Mucosa of rectum (tissue), 2 donors: ENCODE measurements around the gene MGAT3.
"Not testable (repeated sequence)": the region's sequence is repeated elsewhere in the genome, so short reads cannot be mapped to it uniquely, and the experiment has no call there.

Experiments
- H3K27ac ChIP-seq, 2 donors: one replicate each; pipeline ENCODE4 v1.7.0; 2013; ENCODE audit warnings: inconsistent platforms in 2 of 2, low read depth in 2 of 2, low read length in 2 of 2
- H3K27me3 ChIP-seq, 2 donors: one replicate each; pipeline ENCODE4 v1.7.0; 2013; ENCODE audit warnings: low read length in 2 of 2; ENCODE audit not compliant: control insufficient read depth in 2 of 2, insufficient read depth in 2 of 2
- H3K36me3 ChIP-seq, 2 donors: one replicate each; pipeline ENCODE4 v1.7.0; 2013; ENCODE audit warnings: low read length in 2 of 2; ENCODE audit not compliant: control insufficient read depth in 2 of 2, insufficient read depth in 2 of 2
- H3K4me1 ChIP-seq, 2 donors: one replicate each; pipeline ENCODE4 v1.7.0; 2013; ENCODE audit warnings: low read length in 2 of 2, mild to moderate bottlenecking in 1 of 2; ENCODE audit not compliant: control insufficient read depth in 2 of 2, insufficient read depth in 2 of 2
- H3K4me3 ChIP-seq, 2 donors: one replicate each; pipeline ENCODE4 v1.7.0; 2013; ENCODE audit warnings: low read length in 2 of 2
- H3K9ac ChIP-seq, 2 donors: one replicate each; pipeline ENCODE4 v1.7.0; 2013; ENCODE audit warnings: low read length in 2 of 2, low read depth in 1 of 2, mild to moderate bottlenecking in 1 of 2
- H3K9me3 ChIP-seq, 2 donors: one replicate each; pipeline ENCODE4 v1.7.0; 2013; ENCODE audit warnings: low read length in 2 of 2; ENCODE audit not compliant: control insufficient read depth in 2 of 2
- donor health status: healthy.
- donor health status: Normal muscosa, but diverticular disease.

Gene MGAT3

GRCh38 chr22:39498368-39498767 lies 41.6 kb downstream of the MGAT3 start:
- H3K27ac ChIP-seq: no peak overlapping the region

DNA sequence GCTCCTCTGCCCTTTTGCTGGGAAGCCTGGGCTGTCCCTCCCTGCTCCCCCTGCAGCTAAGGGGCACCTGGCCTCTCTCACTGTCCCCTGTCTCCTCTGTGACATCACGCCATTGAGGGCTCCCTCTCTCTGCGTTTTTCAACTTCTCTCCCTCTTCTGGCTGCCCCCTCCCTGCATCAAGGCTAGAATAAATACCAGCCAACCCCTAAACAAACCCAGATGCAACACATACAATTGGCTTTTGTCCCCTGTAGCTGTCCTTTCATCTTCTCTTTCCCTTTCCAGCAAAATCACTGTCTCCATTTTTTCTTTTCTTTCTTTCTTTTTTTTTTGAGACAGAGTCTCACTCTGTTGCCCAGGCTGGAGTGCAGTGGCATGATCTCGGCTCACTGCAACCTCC lies 42.0 kb downstream of the MGAT3 start:
- Histone ChIP-seq H3K27me3 (no peaks in the 10 kb centered on the region), H3K9me3 (no peaks in the 10 kb centered on the region), H3K9ac (no peak overlapping the region), H3K4me1 (peaks cover 15 to 20% of the 10 kb centered on the region in 2 donors), H3K36me3 (no peaks in the 10 kb centered on the region), H3K4me3 (no peak overlapping the region), H3K27ac (no peak overlapping the region)

More at GRCh38 chr22:39498368-39498767, 41.6 kb downstream of the MGAT3 start:
- H3K4me3 ChIP-seq: no peak overlapping the region
- no peaks in the 10 kb centered on the region for H3K9me3 ChIP-seq
- no peaks in the 10 kb centered on the region for H3K27me3 ChIP-seq
- no peak overlapping the region for H3K9ac ChIP-seq
- H3K36me3 ChIP-seq: no peaks in the 10 kb centered on the region
- H3K4me1 ChIP-seq: peaks cover 11 to 16% of the 10 kb centered on the region in 2 donors

DNA sequence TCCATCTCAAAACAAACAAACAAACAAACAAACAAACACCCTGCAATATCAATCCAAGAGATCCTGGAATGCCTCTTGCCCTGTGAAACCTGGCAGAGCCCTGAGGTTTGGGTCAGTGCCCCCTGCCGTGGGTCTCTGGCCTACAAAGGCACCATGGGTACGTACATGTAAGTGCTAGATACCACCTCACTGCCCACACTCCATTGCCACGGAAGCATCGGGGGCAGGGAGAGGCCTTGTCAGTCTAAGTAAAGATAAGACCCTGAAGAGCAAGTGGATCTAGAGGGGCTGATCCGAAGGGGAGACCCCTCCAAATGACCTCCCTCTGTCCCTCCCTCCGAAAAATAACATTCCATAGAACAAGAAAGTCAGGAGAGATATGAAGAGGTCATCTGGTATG lies 43.3 kb downstream of the MGAT3 start:
- H3K27me3 ChIP-seq: no peaks in the 10 kb centered on the region
- H3K4me1 ChIP-seq: peaks cover 16 to 20% of the 10 kb centered on the region in 2 donors
- no peaks in the 10 kb centered on the region for H3K9me3 ChIP-seq
- no peak overlapping the region for H3K27ac ChIP-seq
- peaks cover 9 to 11% of the 10 kb centered on the region in 2 donors for H3K36me3 ChIP-seq
- no peak overlapping the region for H3K4me3 ChIP-seq
- no peak overlapping the region for H3K9ac ChIP-seq

GRCh38 chr22:39501644-39502108 lies 44.9 kb downstream of the MGAT3 start:
- H3K36me3 ChIP-seq: peaks cover 25 to 26% of the 10 kb centered on the region in 2 donors
- peak overlapping the region; percentile 87 to 90 for H3K4me3 ChIP-seq
- peak overlapping the region; percentile 72 to 76 for H3K27ac ChIP-seq
- peaks cover 16 to 18% of the 10 kb centered on the region in 2 donors for H3K4me1 ChIP-seq
- no peaks in the 10 kb centered on the region for H3K27me3 ChIP-seq
- no peaks in the 10 kb centered on the region for H3K9me3 ChIP-seq
- peak overlapping the region; percentile 68 to 77 for H3K9ac ChIP-seq

- Histone ChIP-seq H3K27ac (peak within 1 kb of the TSS; percentile 72 to 77), H3K4me1 (peaks cover 16 to 18% of the 10 kb centered on the region in 2 donors), H3K27me3 (no peaks in the 10 kb centered on the region), H3K9ac (peak within 1 kb of the TSS; percentile 77 to 80), H3K36me3 (peaks cover 29 to 30% of the 10 kb centered on the region in 2 donors), H3K4me3 (peak within 1 kb of the TSS; percentile 87 to 90), H3K9me3 (no peaks in the 10 kb centered on the region)
Measured at GRCh38 chr22:39502109-39502788, 45.4 kb downstream of the MGAT3 start, which contains the start of gene MIEF1. Gene MIEF1, plus strand, starts transcription at chr22:39502290. Its CDS starts 9,005 bp downstream, at chr22:39511295.

DNA sequence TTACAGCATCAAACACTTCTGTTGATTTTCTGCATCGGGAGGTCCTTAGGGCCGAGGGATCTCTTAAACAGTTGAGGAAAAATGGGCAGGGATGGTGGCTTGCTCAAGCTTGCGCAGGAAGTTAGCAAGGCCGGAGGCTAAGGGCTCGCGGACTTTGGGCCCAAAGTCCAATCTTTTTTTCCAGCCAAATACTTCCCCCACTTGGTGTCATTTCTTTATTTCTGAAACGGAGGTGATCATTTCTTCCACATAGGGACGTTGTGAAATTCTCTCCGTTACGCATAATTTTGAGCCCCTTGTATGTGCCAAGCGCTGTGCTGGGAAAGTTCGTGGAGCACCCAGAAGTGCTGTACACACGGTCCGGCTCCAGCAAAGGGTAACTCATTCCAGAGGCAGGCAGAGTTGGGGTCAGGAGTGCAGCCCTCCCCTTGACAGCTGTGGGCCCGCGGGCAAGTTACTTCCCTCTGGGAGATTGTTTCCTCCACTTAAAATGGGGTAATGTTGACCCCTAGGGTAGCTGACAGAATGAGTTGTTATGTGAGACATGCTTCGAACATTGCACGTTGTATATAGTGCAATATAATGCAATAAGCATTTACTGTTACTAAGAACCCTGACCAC lies 46.1 kb downstream of the MGAT3 start:
- Histone ChIP-seq H3K9me3 (no peaks in the 10 kb centered on the region), H3K27me3 (no peaks in the 10 kb centered on the region), H3K9ac (peak overlapping the region; percentile 77 to 80), H3K4me1 (peaks cover 16 to 18% of the 10 kb centered on the region in 2 donors), H3K27ac (peak overlapping the region; percentile 67 to 77), H3K36me3 (peaks cover 29 to 34% of the 10 kb centered on the region in 2 donors), H3K4me3 (peak overlapping the region; percentile 87 to 90)

- H3K4me3 ChIP-seq: peak overlapping the region; percentile 87 to 90
- H3K36me3 ChIP-seq: peaks cover 34 to 41% of the 10 kb centered on the region in 2 donors
- no peaks in the 10 kb centered on the region for H3K27me3 ChIP-seq
- no peak overlapping the region for H3K27ac ChIP-seq
- peak overlapping the region in 1 of 2 donors; percentile 77 for H3K9ac ChIP-seq
- no peaks in the 10 kb centered on the region for H3K9me3 ChIP-seq
- H3K4me1 ChIP-seq: peaks cover 16 to 18% of the 10 kb centered on the region in 2 donors
Measured at GRCh38 chr22:39503630-39504029, 46.8 kb downstream of the MGAT3 start.

GRCh38 chr22:39504071-39504470 lies 47.3 kb downstream of the MGAT3 start:
- Histone ChIP-seq H3K4me3 (no peak overlapping the region), H3K9ac (no peak overlapping the region)

GRCh38 chr22:39507021-39507420 lies 50.2 kb downstream of the MGAT3 start:
- not testable (repeated sequence) for H3K9me3 ChIP-seq, H3K9ac ChIP-seq, H3K27ac ChIP-seq, H3K4me3 ChIP-seq, H3K27me3 ChIP-seq
- Histone ChIP-seq H3K36me3 (peaks cover 56 to 70% of the 10 kb centered on the region in 2 donors), H3K4me1 (peaks cover 10 to 11% of the 10 kb centered on the region in 2 donors)

More at GRCh38 chr22:39504071-39504470, 47.3 kb downstream of the MGAT3 start:
- H3K9me3 ChIP-seq: no peaks in the 10 kb centered on the region
- H3K27me3 ChIP-seq: no peaks in the 10 kb centered on the region
- no peak overlapping the region for H3K27ac ChIP-seq
- H3K36me3 ChIP-seq: peaks cover 34 to 44% of the 10 kb centered on the region in 2 donors
- H3K4me1 ChIP-seq: peaks cover 16 to 18% of the 10 kb centered on the region in 2 donors

- Histone ChIP-seq H3K9ac (no peak overlapping the region), H3K36me3 (peaks cover 65 to 83% of the 10 kb centered on the region in 2 donors), H3K4me1 (peaks cover 5% of the 10 kb centered on the region in 2 donors), H3K4me3 (no peak overlapping the region), H3K9me3 (no peaks in the 10 kb centered on the region), H3K27ac (no peak overlapping the region), H3K27me3 (no peaks in the 10 kb centered on the region)
Measured at GRCh38 chr22:39508393-39508792, 51.6 kb downstream of the MGAT3 start.
